GM06990 (cell line): ENCODE measurements around the gene SNX27.
A peak's percentile ranks its signal among the peaks of the same experiment; 100 is the strongest.

Experiments
- DNase-seq: peaks from one replicate; pipeline ENCODE4 v3.0.0-alpha.2; 2011; ENCODE audit not compliant: insufficient read length; ENCODE audit errors: extremely low read depth
- H3K27me3 ChIP-seq: replicated peaks from 2 replicates; pipeline ENCODE4 v1.6.0; 2011; ENCODE audit warnings: low read length; ENCODE audit not compliant: control insufficient read depth, insufficient read depth
- H3K36me3 ChIP-seq: 2 replicates; pipeline ENCODE4 v1.5.1; 2011; ENCODE audit warnings: low read length; ENCODE audit not compliant: control insufficient read depth, insufficient read depth
- H3K4me3 ChIP-seq: replicated peaks from 2 replicates; pipeline ENCODE4 v1.5.1; 2011; ENCODE audit warnings: low read depth, mild to moderate bottlenecking, control low read depth, low read length
- TF ChIP-seq, protein P1 (sequence below): IDR thresholded peaks from 2 replicates; pipeline ENCODE4 v1.5.1; 2011; ENCODE audit warnings: low read length, control low read depth, mild to moderate bottlenecking, inconsistent platforms; ENCODE audit not compliant: insufficient read depth, poor library complexity, severe bottlenecking

Gene SNX27

DNA sequence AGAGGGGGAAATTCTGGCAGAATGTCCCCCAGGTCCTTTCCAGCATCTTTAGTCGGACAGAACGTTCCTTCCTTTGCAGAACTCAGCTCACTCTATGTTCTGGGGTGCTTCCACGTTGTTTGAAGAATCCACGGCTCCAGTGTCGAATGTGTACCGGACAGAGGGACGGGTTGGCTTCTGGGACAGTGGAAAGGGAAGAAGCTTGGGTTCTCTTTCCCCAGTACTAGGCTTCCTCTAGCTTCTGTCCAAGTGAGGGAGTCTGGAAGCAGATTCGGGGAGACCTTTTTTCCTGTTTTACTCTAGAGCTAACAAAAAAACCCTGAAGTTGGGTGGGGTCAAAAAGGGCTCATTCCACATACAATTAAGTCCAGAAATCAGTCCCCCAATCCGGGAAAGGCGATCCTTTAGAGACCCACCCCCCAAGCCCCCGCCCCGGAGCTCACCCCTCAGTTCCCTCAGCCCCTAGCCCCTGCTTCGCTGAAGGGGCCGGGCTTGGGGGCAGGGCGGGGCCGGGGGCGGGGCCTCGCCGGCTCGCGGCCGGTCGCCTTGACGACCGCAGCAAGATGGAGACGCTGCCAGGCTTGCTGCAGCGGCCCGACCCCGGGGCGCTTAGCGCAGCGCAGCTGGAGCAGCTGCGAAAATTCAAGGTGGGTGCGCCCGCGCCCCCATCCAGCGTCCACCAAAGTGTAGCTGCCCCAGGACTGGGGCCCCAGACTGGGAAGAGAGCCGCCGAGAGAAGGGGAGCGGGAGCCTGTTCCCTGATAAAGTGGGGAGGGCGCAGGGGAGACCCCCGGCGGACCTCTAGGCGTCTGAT is 109.3 kb downstream of the SNX27 start, which contains the start of gene RIIAD1:
RIIAD1 (plus strand) TSS at position 549 of the 814 bp plus-strand sequence; CDS start at position 564, 15 bp downstream.
- DNase-seq = peak; percentile 59
- TF ChIP-seq, protein P1, sequence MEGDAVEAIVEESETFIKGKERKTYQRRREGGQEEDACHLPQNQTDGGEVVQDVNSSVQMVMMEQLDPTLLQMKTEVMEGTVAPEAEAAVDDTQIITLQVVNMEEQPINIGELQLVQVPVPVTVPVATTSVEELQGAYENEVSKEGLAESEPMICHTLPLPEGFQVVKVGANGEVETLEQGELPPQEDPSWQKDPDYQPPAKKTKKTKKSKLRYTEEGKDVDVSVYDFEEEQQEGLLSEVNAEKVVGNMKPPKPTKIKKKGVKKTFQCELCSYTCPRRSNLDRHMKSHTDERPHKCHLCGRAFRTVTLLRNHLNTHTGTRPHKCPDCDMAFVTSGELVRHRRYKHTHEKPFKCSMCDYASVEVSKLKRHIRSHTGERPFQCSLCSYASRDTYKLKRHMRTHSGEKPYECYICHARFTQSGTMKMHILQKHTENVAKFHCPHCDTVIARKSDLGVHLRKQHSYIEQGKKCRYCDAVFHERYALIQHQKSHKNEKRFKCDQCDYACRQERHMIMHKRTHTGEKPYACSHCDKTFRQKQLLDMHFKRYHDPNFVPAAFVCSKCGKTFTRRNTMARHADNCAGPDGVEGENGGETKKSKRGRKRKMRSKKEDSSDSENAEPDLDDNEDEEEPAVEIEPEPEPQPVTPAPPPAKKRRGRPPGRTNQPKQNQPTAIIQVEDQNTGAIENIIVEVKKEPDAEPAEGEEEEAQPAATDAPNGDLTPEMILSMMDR = no peak
- no peaks in the 10 kb centered on the region for H3K36me3 ChIP-seq
- H3K4me3 ChIP-seq = peak within 1 kb of the TSS; percentile 47
- no peaks in the 10 kb centered on the region; the same call in none of the 2 replicates for H3K27me3 ChIP-seq

DNA sequence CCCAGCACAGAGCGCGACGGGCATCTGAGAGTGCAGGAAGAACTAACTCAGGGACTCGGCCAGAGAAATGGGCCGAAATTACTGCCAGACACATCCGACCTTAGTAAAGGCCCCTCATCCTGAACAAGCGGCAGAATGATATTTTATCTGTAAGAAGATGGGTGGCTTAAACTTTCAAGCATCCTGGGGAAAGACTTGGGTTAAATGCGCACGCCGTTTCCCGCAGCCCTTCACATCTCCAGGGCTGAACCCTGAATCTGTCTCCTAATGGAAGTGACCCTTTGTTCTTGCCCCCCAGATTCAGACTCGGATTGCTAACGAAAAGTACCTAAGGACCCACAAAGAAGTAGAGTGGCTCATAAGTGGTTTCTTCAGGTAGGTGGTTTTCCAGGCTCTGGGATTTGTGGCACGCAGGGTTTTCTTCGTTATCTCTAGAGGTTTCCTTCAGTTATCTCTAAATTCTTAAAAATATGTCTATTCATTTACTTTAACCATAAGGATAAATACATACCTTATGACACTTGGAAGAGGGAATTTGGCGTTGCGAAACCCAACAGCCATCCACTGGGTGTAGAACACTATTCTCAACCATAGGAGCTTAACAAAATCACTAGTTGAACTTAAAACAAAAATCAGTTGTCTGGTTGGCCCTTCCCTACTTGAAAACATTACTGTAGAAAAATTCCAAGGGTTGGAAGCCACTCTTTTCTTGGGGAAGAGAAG is 110.1 kb downstream of the SNX27 start:
- TF ChIP-seq, protein P1 = no peak
- no peak for DNase-seq
- Histone ChIP-seq H3K36me3 (no peaks in the 10 kb centered on the region), H3K4me3 (peak overlapping the region; percentile 47), H3K27me3 (no peaks in the 10 kb centered on the region; the same call in none of the 2 replicates)

DNA sequence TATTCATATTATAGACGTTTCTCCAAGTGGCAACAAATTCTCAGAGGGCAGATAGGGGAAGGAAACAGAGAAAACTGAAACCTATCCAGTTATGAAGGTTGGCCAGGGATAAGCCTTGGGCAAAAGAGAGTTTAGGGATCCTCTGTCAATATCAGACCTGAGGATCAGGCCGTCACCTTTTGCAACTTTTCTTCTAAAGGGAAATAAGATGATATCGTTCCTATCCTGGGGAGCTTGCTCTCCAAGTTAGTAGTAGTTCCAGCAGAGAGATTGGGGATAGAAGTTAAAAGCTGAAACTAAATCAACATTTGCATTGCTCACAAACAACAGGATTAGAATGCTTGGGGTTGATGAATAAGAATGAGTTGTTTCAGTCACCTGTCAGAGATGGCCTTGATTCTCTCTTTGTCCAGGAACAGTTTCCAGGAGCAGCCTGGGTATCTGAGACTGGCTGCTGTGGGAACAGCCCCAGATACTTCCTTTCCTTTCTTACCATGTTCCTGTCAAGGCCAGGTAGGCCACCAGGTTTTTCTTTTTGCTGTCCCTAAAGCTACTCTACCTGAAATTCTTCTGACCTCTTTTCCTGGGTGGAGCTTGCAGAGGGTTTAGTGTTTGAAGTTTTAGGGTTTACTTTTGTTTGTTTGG is 112.0 kb downstream of the SNX27 start:
- Histone ChIP-seq H3K4me3 (no peak overlapping the region), H3K27me3 (no peaks in the 10 kb centered on the region), H3K36me3 (no peaks in the 10 kb centered on the region)
- DNase-seq = no peak
- TF ChIP-seq, protein P1 = no peak

DNA sequence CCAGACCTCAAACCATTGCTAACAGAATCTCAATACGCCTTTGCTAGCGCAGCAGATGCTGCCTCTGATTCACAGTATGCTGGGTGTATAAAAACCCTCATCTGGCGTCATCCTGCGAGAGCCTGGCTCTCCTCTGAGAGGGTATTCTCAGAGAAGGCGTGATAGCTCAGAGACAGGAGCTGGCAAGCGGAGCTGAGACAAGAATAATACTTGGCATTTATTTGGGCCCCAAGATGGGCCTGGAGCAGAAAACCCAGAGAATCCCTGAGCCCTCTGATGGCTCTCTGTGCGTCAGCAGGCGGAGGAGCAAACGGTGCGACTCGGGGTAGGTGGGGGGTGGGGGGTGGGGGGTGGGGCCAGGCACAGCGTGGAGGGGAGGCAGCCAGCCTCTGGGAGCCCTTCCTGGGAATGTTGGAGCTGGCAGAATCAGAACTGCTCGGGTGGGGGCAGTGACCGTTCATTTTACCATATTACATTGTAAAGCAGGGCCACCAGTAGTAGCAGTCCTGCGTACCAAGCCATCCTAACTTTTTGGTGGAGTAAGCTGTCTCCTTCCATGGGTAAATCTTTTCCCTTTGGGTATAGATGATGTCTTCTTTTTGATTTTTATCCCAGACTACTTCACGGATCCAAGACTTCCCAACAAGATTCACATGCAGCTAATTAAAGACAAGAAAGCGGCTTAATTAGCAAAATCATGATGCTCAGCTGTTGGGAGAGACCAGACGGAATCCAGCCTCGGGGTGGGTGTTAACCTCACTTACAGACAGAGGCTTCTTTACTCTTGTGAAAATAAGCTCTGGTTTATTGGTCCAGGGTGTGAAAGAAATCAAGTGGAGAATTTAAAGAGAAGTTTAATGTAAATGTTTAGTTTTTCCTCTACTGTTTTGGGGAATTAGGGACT is 116.6 kb downstream of the SNX27 start:
- Histone ChIP-seq H3K4me3 (no peak overlapping the region), H3K36me3 (no peaks in the 10 kb centered on the region), H3K27me3 (no peaks in the 10 kb centered on the region; the same call in 1 of the 2 replicates)
- TF ChIP-seq, protein P1 = no peak
- no peak for DNase-seq
